Measurements from ENCODE around the gene CDC42BPA. TPM values are rescaled to one million over a fixed set of nuclear protein-coding genes. Genes with fewer than 3 reads are reported as not detected.

The CDC42BPA gene
- polyA plus RNA-seq, 2 of the 4 experiments (the other 2 are of a cell fraction), result 11.4 to 28.4 TPM

GRCh38 chr1:227170361-227171166 is 147.7 kb downstream of the CDC42BPA start:
- no peaks in the 10 kb centered on the region for H3K9me3 ChIP-seq
- 91% methylated on average over 3 of the region's 3 CpGs for WGBS (ENCODE audit: missing lambda C conversion rate)
- no peaks in the 10 kb centered on the region for H3K4me1 ChIP-seq
- ATAC-seq, result no peak
- DNase-seq (ENCODE audit: low read depth in 1 of 2, low spot score in 1 of 2), result no peak
- no peak for TF ChIP-seq JUNB (IDR thresholded peaks at IDR 0.05)
- ChIA-PET CTCF (interaction anchor here (0.6 to 1.3 kb wide), 3 partner anchors 11 to 342 kb away, joined by 3 to 4 read pairs (median 3); no protein-coding TSS in a partner anchor), POLR2A (no interaction called here)
- H3K4me2 ChIP-seq, result no peak overlapping the region
- no peak for FAIRE-seq
- no peak overlapping the region for H3K27ac ChIP-seq
- H3K4me3 ChIP-seq, result no peak overlapping the region

GRCh38 chr1:227169343-227169742 is 148.9 kb downstream of the CDC42BPA start:
- no peak for TF ChIP-seq TFCP2L1 (CRISPR knock-in tag; IDR thresholded peaks at IDR 0.05)
- no peak for TF ChIP-seq HES2 (IDR thresholded peaks at IDR 0.05)
- no peak for TF ChIP-seq KDM5A (IDR thresholded peaks at IDR 0.05)
- TF ChIP-seq, protein P1, sequence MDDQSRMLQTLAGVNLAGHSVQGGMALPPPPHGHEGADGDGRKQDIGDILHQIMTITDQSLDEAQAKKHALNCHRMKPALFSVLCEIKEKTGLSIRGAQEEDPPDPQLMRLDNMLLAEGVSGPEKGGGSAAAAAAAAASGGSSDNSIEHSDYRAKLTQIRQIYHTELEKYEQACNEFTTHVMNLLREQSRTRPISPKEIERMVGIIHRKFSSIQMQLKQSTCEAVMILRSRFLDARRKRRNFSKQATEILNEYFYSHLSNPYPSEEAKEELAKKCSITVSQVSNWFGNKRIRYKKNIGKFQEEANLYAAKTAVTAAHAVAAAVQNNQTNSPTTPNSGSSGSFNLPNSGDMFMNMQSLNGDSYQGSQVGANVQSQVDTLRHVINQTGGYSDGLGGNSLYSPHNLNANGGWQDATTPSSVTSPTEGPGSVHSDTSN (IDR thresholded peaks at IDR 0.05), result no peak
- TF ChIP-seq ZNF302 (CRISPR knock-in tag; IDR thresholded peaks at IDR 0.05), result no peak
- Histone ChIP-seq H3K4me2 (no peak overlapping the region), H3K4me3 (no peak overlapping the region), H3K9me3 (no peaks in the 10 kb centered on the region), H3K27ac (no peak overlapping the region), H3K4me1 (no peaks in the 10 kb centered on the region)
- POLR2A ChIA-PET, result no interaction called here
- CTCF ChIA-PET, result interaction anchor here (1.3 kb wide), 1 partner anchor 12 kb away, joined by 4 read pairs; no protein-coding TSS in a partner anchor
- no peak for FAIRE-seq
- DNase-seq (ENCODE audit: low read depth in 1 of 2, low spot score in 1 of 2), result no peak
- no peak for ATAC-seq

DNA sequence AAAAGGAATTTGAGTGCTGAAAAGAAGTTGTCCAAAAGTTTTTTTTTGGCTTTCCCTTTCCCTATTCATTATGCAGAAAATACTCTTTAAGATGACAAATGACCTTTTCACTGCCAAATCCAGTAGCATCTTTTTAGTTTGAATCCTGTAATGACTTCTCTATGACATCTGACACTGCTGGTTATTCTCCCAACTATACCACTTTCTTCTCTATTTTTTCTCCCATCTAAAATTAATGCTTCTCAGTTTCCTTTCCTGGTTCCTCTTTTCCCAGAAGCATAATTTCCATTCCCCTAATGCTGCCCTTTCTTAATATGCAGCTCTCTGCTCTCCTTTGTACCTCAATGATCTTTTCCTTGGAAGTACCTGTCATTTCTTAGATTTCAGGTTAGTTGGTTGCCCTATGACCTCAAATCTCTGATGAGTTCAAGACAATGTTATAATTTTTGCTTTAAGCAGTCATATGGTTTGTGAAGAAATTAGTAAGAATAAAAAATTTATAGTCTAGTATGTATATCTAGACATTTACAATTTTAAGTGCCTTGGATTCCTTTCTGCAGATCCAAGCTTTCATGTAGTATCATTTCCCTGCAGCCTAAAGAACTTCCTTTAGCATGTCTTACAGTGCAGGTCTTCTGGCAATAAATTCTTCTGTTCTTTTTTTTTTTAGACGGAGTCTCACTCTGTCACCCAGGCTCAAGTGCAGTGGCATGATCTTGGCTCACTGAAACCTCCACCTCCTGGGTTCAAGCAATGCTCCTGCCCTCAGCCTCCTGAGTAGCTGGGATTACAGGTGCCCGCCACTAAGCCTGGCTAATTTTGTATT is 150.8 kb downstream of the CDC42BPA start:
- Histone ChIP-seq H3K9me3 (no peaks in the 10 kb centered on the region), H3K27ac (no peak overlapping the region), H3K4me2 (no peak overlapping the region), H3K4me3 (no peak overlapping the region), H3K4me1 (no peaks in the 10 kb centered on the region)
- FAIRE-seq, result no peak
- POLR2A ChIA-PET, result no interaction called here
- ATAC-seq, result no peak
- CTCF ChIA-PET, result interaction anchor here (0.6 kb wide), 1 partner anchor 257 kb away, joined by 3 read pairs; no protein-coding TSS in a partner anchor
- no peak for DNase-seq (ENCODE audit: low read depth in 1 of 2, low spot score in 1 of 2)
- TF ChIP-seq RNF2 (IDR thresholded peaks at IDR 0.05; ENCODE audit: borderline replicate concordance, low read depth) (no peak), MAFK (IDR thresholded peaks at IDR 0.05; ENCODE audit: partially characterized antibody) (no peak), ZSCAN20 (CRISPR knock-in tag; IDR thresholded peaks at IDR 0.05) (no peak), SREBF2 (IDR thresholded peaks at IDR 0.05) (no peak), RCOR1 (IDR thresholded peaks at IDR 0.05; ENCODE audit: low read depth, low read length) (no peak), RFX5 (IDR thresholded peaks at IDR 0.05) (no peak), ZFP36 (IDR thresholded peaks at IDR 0.05; ENCODE audit: borderline replicate concordance, partially characterized antibody) (no peak), SMC3 (IDR thresholded peaks at IDR 0.05) (no peak), FOXS1 (CRISPR knock-in tag; IDR thresholded peaks at IDR 0.05) (no peak), BHLHE40 (IDR thresholded peaks at IDR 0.05; ENCODE audit: low read depth, low read length) (no peak), JUN (IDR thresholded peaks at IDR 0.05) (no peak), GATA3 (IDR thresholded peaks at IDR 0.05; ENCODE audit: borderline replicate concordance) (no peak), NR3C1 (IDR thresholded peaks at IDR 0.05) (no peak)
- TF ChIP-seq, protein P1 (IDR thresholded peaks at IDR 0.05), result no peak
- TF ChIP-seq, protein P2, sequence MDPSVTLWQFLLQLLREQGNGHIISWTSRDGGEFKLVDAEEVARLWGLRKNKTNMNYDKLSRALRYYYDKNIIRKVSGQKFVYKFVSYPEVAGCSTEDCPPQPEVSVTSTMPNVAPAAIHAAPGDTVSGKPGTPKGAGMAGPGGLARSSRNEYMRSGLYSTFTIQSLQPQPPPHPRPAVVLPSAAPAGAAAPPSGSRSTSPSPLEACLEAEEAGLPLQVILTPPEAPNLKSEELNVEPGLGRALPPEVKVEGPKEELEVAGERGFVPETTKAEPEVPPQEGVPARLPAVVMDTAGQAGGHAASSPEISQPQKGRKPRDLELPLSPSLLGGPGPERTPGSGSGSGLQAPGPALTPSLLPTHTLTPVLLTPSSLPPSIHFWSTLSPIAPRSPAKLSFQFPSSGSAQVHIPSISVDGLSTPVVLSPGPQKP (IDR thresholded peaks at IDR 0.05; ENCODE audit: low read depth, low read length), result no peak
- WGBS (ENCODE audit: missing lambda C conversion rate), result 91% methylated on average over 2 of the region's 2 CpGs
